HFF-Myc (cell line): ENCODE results near the gene KBTBD2.
A peak's percentile ranks its signal among the peaks of the same experiment; 100 is the strongest.
"Not testable (repeated sequence)": the region's sequence is repeated elsewhere in the genome, so short reads cannot be mapped to it uniquely, and the experiment has no call there.

Experiments
- DNase-seq: peaks from one replicate; pipeline ENCODE4 v3.0.0-alpha.2; 2011; ENCODE audit warnings: low read depth; ENCODE audit errors: extremely low read depth
- H3K4me3 ChIP-seq: replicated peaks from 2 replicates; pipeline ENCODE4 v1.5.1; 2011; ENCODE audit warnings: low read depth, mild to moderate bottlenecking, control low read depth, low read length
- TF ChIP-seq, protein P1 (sequence below): IDR thresholded peaks from 2 replicates; pipeline ENCODE4 v1.5.1; 2012; ENCODE audit warnings: mild to moderate bottlenecking, low read depth, low read length, control low read depth; ENCODE audit errors: missing control alignments

Gene KBTBD2

DNA sequence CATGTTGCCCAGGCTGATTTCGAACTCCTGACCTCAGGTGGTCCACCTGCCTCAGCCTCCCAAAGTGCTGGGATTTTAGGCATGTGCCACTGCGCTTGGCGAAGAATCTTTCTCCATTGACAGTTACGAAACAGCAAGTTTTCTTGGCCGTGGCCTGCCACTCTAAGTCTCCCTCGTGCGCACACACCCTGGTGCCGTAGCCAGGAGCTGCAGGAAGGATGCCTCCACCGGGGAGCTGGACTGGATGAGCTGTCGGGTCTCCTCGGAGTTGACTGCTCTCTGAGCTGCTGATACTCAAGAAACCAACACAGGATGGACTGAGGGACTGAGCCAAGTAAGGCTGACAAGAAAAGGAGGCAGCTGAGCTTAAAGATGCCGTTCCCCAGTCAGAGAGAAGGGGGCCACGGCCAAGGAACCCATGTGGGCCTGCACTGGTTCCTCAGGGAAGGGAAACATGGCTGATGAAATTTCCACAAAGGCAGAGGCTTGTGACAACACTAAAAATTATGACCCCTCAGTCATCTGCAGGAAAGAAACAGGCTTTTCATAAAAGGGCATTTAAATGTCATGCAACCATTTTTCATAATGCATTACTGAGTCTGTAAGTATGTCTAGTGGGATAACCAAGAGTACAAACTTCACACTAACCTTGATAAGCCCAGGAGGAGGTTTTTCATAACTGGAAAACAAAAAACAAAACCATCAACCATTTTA is 38.0 kb upstream of the KBTBD2 start:
- TF ChIP-seq, protein P1, sequence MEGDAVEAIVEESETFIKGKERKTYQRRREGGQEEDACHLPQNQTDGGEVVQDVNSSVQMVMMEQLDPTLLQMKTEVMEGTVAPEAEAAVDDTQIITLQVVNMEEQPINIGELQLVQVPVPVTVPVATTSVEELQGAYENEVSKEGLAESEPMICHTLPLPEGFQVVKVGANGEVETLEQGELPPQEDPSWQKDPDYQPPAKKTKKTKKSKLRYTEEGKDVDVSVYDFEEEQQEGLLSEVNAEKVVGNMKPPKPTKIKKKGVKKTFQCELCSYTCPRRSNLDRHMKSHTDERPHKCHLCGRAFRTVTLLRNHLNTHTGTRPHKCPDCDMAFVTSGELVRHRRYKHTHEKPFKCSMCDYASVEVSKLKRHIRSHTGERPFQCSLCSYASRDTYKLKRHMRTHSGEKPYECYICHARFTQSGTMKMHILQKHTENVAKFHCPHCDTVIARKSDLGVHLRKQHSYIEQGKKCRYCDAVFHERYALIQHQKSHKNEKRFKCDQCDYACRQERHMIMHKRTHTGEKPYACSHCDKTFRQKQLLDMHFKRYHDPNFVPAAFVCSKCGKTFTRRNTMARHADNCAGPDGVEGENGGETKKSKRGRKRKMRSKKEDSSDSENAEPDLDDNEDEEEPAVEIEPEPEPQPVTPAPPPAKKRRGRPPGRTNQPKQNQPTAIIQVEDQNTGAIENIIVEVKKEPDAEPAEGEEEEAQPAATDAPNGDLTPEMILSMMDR = no peak
- H3K4me3 ChIP-seq = no peak overlapping the region
- no peak for DNase-seq

DNA sequence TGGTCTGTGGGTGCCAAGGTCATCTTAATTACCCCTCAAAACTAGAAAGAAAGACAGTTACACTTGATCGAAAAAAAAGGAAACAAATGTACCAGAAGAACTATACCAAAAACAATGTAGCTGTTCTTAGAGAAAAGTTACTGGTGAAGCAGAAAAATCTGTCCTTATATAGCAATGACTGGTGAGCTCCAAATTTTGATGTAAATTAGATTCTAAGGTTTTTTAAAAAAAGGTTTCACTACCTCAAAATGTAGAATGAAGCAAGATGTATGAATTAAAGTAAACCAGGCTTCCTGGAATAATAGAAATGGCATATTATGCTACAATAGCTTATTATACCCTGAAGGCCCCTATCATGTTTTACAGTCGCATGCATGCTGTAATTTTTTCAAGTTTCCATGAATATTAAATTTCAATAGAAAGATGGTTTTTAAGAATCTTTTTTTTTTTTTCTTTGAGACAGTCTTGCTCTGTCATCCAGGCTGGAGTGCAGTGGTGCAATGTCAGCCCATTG is 37.3 kb upstream of the KBTBD2 start:
- TF ChIP-seq, protein P1 = no peak
- no peak overlapping the region for H3K4me3 ChIP-seq
- DNase-seq = no peak

DNA sequence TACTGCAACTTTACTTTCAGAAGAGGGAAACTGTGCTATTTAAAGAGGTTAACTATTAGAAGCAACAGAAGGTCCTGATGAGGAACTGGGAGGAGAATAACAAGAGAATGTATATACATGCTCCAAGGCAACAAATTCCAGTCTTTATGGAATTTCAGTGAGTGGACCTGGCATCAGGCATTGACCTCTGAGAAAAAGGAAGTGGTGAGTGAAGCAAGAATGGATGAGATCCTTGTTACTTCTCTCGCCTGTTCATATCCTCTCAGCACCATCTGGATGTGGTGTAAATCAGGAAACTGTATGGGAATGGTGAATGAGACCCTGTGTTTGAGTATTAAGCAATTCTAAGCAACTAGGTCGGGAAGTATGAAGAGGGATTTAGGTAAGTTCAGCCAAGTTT is 30.3 kb upstream of the KBTBD2 start:
- DNase-seq = no peak

DNA sequence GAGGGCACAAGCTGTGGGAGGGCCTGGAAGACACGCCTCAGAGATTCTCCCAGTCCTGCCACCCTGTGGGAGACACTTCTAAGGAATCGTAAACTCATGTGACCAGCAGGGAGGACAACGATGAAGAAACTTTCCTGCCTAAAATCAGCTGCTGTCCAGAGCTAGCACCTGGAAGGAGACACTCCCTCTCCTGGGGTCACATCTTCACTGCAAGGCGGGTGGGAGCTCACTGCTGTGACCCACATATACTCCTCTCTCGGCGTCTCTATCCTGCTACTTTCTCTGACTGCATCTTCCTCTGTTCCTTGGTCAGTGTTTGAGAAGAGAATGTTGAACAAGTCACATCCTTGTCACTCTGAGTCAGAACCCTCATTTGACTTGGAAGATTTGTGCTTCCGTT is 25.4 kb upstream of the KBTBD2 start:
- H3K4me3 ChIP-seq, DNase-seq: not testable (repeated sequence)

More for the DNA sequence above, 30.3 kb upstream of the KBTBD2 start:
- TF ChIP-seq, protein P1 = no peak
- H3K4me3 ChIP-seq = no peak overlapping the region

DNA sequence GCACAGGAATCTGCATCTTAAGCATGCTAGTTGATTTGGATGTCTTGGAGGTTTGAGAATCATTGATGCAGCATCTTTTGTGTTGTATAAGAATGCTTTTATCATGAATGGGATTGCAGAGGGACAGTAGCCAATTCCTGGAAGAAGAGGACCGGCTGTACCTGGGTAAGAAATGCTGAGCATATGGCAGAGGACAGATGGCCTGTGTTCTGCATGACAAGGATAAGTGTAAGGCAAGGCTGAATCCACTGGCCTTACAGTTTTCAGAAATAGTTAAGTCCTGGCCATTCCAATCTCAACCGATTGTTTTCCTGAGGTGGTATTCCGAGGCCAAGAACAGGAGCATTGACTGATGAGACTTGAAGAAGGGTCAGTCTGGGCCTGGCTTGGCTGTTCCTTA is 24.4 kb upstream of the KBTBD2 start:
- no peak for DNase-seq
- TF ChIP-seq, protein P1 = no peak
- no peak overlapping the region for H3K4me3 ChIP-seq

DNA sequence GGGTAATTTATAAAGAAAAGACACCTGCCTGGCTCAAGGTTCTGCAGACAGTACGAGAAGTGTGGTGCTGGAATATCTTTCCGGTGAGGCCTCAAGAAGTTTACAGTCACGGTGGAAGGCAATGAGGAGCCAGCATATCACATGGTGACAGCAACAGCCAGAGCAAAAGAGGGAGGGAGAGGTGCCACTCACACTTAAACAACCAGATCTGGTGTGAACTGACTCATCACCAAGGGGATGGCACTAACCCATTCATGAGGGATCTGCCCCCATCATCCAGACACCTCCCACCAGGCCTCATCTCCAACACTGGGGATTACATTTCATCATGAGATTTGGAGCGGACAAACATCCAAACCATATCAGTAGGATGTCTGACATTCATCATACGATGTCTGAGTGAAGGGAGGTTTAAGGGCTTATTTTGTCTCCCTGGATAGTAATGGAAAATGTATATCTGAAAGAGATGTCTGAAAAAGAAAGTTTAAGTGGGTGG is 23.5 kb upstream of the KBTBD2 start:
- TF ChIP-seq, protein P1 = no peak
- DNase-seq = no peak
- no peak overlapping the region for H3K4me3 ChIP-seq

DNA sequence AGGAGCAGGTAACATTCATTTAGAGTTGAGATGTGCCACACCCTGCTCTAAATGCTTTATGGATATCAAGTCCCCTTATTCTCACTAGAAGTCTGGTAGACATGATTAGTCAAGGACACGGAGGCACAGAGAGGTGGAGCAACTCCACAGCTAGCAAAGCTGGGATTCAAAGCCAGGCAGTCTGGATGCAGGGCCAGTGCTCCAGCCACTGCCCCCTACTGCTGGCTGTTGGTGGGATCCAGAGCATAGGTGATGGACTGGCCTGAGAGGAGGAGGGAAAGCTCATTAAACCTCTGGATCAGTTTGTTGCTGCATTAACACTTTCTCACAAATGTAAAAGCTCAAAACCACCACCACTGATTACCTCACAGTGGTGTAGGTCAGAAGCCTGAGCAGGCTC is 22.6 kb upstream of the KBTBD2 start:
- DNase-seq = no peak
- TF ChIP-seq, protein P1 = peak; percentile 27
- H3K4me3 ChIP-seq = no peak overlapping the region
